NCI-H1436 (cell line): Measurements from ENCODE around the gene FHOD1.

Experiments
- DNase-seq: peaks from one replicate; lab custom pipeline; 2025; lab: John Stamatoyannopoulos, UW

The FHOD1 gene

DNA sequence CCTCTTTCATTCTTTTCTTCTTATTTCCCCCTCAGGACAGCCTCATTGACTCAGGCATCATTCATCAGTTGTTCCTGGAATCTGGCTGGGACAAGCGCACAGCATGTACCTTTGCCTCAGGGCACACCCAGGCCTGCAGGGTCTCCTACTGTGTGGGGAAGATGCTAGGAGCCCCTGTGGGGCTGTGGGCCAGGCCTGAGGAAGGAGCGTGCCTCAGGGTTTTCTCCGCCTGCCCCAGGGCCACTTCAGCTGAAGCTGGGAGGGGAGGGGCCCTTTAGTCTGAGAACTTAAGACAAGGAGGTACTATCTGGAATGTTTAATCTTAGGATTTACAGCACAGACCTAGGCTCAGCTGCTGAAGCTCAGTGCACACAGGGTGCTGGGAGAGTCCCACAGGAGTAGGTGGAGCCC lies 40.4 kb downstream of the FHOD1 start:
- DNase-seq, result no peak

DNA sequence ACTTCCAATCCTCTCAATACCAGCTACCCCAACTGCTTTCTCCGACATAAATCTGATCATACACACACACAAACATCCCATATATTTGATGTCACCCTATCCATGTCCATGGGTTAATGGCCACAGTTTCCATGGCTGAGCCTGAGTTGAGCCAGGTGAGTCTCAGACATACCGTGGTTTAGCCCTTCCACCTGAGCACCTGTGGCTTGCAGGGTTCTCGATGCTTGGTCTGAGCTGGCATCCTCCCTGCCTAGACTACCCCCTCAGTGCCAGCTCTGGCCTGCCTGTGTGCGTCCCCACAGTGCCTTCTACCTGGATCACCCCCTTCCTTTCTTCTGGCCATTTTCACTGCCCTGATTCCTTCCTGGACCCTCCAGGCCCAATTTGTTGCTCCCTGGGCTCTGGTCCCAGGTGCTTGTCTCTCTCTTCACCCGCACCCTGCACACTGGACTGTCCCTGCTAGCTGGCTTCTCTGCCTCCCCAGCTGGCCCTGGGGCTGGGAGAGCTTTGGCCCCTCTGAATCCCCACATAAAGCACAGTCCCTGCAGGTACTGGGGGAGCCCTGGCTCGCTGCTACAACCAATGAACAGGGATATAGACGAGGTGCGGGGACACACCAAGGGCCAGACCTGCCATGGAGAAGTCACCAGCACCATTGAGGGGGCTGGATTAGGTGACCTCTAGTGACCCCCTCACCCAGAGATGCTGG lies 41.0 kb downstream of the FHOD1 start:
- DNase-seq, result no peak

DNA sequence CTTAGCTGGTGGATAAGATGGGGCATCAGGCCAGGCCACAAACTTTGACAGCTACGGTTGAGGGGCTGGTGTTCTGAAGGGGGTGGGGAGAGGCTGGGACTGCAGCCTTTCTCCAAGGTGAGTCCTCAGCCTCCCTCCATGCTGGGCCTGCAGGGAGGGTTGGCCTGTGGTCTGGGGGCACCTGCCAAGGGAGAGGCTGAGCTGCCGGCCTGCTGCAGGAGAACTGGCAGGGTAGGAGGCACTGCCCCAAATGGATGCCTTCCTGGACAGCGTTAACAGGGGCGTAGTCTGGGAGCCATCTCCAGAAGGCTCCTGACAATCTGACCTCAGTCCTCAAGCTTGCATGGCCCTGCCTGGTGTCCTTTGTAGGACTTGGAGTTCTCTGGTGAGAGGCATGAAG lies 43.2 kb downstream of the FHOD1 start:
- DNase-seq, result no peak

DNA sequence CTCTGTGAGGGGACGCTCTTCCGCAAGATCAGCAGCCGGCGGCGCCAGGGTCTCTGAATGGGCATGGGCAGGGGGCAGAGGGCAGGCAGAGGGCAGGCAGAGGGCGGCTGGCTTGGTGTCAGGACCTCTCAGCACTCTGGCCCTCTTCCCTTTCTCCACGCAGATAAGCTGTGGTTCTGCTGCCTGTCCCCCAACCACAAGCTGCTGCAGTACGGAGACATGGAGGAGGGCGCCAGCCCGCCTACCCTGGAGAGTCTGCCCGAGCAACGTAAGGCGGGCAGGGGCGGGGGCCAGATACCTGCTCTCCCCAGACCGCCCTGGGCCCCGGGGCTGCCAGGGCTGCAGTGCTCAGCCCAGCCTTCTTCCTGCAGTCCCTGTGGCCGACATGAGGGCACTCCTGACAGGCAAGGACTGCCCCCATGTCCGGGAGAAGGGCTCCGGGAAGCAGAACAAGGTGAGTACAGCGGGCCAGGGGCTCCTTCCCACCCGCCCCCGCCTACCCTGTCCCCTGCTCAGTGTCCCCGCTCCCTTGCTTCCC lies 44.3 kb downstream of the FHOD1 start:
- DNase-seq, result no peak

DNA sequence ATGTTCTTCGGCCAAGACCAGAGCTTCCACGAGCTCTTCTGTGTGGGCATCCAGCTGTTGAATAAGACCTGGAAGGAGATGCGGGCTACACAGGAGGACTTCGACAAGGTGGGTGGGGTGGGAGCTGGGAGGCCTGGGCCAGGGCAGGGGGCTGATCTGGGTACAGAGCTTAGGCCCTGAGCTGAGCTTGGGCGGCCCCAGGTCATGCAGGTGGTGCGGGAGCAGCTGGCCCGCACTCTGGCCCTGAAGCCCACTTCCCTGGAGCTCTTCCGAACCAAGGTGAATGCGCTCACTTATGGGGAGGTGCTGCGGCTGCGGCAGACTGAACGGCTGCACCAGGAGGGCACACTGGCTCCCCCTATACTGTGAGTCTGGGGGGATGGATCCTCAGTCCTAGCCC lies 44.9 kb downstream of the FHOD1 start:
- DNase-seq, result no peak

DNA sequence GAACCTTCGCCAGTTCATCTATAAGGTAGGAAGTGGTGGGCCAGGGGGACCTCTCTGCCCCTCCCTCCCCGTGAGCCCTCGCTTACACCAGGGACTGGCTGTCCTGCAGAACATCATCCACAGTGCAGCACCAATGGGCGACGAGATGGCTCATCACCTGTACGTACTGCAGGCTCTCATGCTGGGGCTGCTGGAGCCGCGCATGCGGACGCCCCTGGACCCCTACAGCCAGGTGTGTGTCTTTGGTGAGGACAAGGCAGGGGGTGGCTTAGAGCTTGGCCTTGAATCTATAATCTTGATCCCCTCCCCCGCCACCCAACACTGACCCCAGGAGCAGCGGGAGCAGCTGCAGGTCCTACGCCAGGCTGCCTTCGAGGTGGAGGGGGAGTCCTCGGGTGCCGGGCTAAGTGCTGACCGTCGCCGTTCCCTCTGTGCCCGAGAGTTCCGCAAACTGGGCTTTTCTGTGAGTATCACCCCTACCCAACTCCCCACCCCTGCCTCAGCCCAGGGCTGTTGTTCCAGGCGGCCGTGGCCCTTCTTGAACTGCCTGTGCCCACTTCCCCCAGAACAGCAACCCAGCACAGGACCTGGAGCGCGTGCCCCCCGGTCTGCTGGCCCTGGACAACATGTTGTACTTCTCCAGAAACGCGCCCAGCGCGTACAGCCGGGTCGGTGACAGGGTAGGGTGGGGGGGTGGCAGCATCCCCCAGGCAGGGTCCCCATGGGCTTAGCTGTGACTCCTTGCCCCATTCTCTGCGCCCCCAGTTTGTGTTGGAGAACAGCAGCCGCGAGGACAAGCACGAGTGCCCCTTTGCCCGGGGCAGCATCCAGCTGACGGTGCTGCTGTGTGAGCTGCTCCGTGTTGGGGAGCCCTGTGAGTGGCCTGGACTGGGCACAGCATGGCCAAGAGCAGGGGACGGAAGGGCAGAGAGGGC lies 45.6 kb downstream of the FHOD1 start:
- no peak for DNase-seq

DNA sequence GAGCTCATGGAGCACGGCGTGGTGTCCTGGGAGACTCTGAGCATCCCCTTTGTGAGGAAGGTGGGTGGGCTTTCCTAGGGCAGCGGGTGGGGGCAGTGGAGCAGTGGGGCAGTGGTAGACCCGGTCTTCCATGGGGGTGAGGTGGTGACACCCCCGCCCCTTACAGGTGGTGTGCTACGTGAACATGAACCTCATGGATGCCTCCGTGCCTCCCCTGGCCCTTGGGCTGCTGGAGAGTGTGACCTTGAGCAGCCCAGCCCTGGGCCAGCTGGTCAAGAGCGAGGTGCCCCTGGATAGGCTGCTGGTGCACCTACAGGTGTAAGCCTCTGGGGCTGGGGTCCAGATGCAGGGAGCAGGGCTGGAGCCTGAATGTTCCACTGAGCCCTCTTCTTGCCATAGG lies 46.8 kb downstream of the FHOD1 start:
- no peak for DNase-seq

DNA sequence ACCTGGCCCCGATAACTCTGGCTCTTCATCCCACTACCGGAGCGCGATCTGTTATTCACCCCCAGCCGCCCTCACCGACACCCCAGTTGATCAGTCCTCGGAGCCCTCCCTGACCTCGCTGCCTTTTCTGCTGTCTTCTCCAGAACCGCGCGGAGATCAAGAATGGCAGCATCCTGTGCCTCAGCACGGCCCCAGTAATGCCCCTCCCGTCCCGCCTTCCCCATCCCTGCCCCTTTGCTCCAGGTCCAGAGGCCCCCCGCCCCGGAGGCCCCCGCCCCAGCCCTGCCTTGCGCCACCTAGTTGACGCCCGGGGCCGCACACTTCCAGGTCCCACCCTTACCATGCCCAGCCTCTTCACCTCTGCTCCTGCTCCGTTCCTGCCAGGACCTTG lies 47.5 kb downstream of the FHOD1 start:
- no peak for DNase-seq

DNA sequence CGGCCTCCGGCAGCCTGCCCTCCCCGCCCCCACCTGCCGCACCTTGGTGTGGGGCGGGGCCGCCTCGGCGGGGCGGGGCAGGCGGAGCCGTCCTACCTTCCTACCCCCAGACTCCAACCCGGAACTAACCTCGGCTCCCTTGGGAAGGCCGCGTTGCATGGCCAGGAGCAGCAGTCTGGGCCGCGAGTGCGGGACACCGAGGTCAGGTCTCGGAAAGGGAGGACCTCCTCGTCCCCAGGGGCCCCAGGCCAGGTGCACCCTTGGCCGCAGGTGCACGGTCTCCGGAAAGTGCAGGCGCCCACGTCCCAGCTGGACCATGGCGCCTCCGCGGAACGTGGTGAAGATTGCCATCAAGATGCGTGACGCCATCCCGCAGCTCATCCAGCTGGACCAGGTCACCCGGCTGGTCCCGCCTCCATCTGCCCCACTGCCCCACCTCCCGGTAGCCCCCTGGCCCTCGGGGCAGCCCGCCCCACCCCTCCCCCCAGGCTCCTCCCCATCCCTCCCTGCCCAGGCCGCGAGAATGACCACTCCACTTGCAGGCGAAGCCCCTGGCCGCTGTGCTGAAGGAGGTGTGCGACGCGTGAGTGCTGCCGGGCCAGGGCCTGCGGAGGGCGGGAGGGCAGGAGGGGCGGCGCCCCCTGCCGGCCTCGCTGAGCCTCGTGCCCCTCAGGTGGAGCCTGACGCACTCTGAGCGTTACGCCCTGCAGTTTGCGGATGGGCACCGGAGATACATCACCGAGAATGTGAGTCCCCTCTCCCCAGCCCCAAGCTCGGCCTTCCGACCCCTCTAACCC lies 48.1 kb downstream of the FHOD1 start, which contains the start of gene ELMO3:
Gene ELMO3 (plus strand): TSS at position 121 of the 797 bp plus-strand sequence. CDS start 196 bp downstream, at position 317.
- DNase-seq, result peak; percentile 24

DNA sequence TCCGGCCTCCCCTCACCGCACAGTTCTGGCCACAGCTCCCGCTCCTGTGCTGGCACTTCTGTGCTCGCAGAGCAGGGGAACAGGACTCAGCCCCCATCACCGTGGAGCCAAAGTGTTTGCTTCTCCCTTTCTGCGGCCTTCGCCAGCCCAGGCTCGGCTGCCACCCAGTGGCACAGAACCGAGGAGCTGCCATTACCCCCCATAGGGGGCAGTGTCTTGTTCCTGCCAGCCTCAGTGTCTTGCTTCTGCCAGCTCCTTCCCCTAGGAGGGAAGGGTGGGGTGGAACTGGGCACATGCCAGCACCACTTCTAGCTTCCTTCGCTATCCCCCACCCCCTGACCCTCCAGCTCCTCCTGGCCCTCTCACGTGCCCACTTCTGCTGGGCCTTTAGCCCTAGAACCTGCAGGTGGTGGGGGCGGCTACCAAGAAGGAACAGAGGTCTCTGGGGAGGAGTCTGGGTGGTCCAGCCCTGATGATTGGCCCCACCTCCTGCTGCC lies 49.0 kb downstream of the FHOD1 start:
- DNase-seq, result peak; percentile 46

DNA sequence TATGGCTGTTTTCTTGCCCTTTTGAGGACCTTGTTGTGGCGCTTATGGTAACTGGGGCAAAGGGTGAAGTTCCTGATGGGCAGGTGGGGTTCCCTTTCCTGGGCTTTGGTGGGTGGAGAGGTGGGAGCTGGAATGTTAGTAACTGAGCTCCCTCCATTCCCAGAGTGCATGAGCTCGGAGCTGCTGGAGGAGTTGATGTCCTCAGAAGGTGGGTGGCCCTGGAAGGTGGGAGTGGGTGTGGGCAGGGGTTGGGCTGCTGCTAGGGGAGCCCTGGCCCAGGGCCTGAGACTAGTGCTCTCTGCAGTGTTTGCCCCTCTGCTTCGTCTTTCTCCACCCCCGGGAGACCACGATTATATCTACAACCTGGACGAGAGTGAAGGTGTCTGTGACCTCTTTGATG lies 49.6 kb downstream of the FHOD1 start:
- no peak for DNase-seq

DNA sequence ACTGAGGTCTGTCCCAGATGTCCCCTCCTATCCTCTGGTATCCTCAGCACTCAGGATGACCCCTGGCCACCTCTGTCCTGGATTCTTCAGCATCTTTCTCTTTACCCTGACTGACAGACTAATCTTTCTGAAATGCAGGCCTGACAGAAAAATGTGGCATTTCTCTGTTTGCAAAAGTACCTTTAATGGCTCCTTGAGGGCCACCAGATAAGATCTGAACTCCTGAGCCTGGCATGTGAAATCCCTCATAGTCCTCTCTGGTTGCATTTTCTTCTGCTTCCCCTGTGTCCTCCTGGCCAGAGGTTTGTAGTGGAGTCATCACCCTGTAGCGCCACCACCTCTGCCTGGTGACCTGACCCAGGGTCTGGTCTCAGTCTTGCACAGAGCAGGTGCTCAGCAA lies 50.4 kb downstream of the FHOD1 start:
- no peak for DNase-seq

DNA sequence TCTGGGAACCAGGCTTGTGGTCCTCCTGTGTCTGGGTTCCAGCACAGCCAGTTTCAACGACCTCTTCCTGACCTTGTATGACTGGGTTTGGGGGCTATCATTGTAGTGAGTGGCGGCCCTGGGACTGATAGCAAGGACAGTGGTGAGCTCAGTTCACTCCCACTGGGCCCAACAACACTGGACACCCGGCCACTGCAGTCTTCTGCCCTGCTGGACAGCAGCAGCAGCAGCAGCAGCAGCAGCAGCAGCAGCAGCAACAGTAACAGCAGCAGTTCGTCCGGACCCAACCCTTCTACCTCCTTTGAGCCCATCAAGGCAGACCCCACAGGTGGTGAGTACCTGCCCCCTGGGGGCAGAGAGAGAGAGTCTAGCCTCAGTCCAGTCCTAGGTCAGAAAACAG lies 51.6 kb downstream of the FHOD1 start:
- DNase-seq, result no peak

DNA sequence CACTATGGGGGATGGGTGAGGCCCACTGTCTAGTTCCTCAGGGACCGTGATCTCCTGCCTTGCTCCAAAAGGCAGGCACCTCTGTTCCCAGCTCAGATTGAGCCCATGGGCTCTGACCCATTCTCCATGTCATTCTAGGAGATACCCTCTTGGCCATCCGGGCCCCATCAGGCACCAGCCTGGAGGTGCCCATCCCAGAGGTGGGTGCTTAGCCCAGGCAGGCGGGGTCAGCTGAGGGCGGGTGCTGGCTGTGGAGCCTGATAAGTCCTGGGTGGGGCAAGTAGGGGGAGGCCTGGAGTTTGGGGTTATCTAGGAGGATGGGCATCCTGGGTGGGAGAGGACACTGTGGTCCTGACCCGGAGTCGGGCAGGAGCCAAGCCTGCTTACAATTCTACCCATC lies 53.0 kb downstream of the FHOD1 start:
- DNase-seq, result no peak

DNA sequence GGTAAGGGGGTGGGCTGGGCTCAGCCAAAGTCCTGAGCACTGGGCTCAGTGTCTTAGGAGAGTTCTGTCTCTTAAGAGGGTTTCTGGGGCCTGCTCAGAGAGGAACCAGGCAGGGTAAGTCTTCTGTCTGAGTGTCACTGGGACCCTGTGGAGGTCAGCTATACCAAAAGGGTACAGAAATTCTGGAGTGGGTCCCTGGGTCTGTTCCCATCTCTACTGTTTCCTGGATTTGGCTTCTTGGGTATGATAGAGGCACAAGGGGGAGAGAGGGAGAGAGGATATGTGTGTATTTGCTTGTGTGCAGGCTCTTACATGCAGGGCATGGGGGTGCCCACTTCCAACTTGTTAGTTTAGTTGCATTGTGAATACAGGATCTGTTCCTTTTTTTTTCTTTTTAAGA lies 53.7 kb downstream of the FHOD1 start:
- DNase-seq, result no peak

DNA sequence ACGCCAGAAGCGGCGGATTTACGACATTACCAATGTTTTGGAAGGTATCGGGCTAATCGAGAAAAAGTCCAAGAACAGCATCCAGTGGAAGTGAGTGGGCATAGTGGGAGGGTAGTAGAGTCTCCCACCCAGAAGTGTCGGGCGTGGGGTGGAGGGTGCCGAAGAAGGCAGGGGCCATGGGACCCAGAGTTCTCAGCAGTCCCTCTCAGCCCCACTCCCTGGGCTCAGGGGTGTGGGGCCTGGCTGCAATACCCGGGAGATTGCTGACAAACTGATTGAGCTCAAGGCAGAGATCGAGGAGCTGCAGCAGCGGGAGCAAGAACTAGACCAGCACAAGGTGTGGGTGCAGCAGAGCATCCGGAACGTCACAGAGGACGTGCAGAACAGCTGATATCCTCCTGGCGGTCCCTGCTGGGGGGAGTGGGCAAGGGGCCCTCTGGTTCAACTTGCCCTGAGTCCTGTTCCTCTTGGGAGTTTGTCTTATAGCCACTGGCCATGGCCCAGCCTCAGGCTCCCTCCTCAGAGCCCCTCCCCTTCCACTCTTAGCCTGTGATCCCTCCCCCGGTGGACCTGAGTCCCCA lies 54.4 kb downstream of the FHOD1 start:
- DNase-seq, result no peak

DNA sequence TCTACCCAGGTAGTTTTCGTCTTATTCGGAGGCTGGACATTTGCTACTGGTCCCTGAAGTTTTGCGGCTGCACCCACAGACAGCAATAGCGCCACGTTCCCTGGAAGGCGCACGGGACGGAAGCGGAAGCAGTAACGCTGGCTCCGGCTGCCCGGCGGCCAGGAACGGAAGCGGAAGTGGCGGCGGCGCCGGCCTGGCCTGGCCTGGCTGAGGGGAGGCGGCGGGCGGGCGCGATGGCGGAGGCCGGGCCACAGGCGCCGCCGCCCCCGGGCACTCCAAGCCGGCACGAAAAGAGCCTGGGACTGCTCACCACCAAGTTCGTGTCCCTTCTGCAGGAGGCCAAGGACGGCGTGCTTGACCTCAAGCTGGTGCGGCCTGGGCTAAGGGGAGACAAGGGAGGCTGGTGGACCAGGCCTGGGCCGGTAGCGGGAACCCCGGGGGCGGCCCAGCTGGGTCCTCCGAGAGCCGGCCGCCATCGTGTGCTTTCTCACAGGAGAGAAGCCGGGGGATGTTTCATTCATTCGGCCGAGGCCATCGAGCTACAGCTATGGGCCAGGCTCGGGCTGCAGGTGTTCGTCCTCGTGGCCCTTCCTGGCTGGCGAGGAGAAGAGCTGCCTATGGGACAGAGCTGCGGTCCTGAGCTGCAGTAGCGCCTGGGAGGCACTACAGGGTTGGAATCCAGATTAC lies 55.1 kb downstream of the FHOD1 start, which contains the start of gene E2F4:
Gene E2F4 (plus strand): TSS at position 161 of the 687 bp plus-strand sequence. CDS start 73 bp downstream, at position 234.
- peak; percentile 85 for DNase-seq

DNA sequence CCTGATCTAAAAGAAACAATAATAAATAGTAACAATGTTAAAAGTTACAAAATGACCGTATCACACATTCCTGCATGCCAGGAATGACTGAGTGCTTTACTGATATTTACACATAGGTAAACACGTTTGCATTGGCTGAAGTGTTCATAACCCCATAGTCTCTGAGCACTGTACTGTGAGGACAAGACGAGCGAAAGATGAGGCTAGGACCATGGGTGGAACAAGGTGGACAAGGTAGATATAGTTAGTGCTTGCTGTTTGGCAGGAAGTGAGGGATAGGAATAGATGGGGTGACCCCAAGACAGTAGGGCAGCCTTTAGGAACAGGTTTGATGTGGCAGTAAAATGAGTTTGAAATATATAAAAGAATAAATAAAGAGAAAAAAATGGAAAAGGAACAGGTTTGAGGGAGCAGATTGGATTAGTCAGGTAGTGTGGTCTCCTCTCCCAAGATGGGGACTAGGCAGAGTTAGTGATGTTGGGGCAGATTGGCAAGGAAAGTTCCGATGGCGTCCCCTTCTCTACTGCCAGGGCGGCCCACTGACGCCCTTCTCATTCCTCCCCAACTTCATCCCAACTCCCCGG lies 55.8 kb downstream of the FHOD1 start:
- no peak for DNase-seq

DNA sequence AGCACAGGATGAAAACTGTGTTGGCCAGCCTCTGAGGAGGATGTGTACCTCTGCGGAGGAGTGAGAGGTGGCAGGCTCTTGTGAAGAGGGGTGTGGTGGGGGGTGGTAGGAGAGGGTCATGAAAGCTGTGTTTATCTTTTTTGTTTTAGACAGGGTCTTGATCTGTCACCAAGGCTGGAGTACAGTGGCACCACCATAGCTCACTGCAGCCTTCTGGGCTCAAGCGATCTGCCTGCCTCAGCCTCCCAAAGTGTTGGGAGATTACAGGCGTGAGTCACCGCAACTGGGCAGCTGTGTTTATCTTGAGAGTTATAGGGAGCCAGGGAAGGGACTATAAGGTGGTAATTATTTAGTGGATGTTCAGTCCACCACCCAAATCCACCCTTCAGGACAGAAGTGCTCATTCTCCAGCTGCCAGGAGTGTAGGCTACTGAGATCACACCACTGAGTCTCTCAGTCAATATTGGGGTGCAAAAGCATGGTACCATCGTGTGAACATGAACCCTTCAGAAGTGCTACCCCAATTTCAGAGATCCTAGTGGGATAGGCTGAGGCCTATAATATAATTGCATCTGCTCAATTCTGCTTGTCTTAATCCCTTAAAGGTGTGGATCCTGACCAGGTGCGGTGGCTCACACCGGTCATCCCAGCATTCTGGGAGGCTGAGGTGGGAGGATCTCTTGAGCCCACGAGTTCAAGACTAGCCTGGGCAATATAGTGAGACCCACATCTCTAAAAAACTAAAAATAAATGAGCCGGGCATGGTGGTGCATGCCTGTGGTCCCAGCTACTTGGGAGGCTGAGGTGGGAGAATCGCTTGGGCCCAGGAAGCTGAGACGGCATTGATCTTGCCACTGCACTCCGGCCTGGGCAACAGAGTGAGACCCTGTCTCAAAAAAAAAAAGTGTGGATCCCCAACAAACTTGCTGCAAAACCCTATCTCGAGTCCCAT lies 56.6 kb downstream of the FHOD1 start:
- no peak for DNase-seq
